A549 (cell line): ENCODE measurements around the gene MCM10.

Experiments used
- CHD4 ChIP-seq: fragments of 200-600 bp; sonication (generic); IDR thresholded peaks from 2 replicates; pipeline ENCODE4 v1.6.1; 2016; ENCODE audit warnings: antibody characterized with exemption, mild to moderate bottlenecking, borderline replicate concordance
- CTCF ChIP-seq: fragments of >200 bp; sonication (Bioruptor Twin); formaldehyde crosslinking; IDR thresholded peaks from 3 replicates; pipeline ENCODE4 v1.5.1; 2016
- EP300 ChIP-seq, 2 experiments: fragments of >200 bp; sonication (Bioruptor Twin); formaldehyde crosslinking; IDR thresholded peaks; 2 replicates in 1 of 2; 3 replicates in 1 of 2; pipeline ENCODE4 v1.6.1; 2016 to 2017
- NR3C1 ChIP-seq: fragments of >200 bp; sonication (Bioruptor Twin); formaldehyde crosslinking; IDR thresholded peaks from 3 replicates; pipeline ENCODE4 v1.6.1; 2017
- POLR2AphosphoS2 ChIP-seq: conservative IDR thresholded peaks from 2 replicates; pipeline ENCODE4 v1.6.1; 2012; ENCODE audit warnings: low read length, improper control_type of control experiment, inconsistent platforms
- RAD21 ChIP-seq, 2 experiments: fragments of >200 bp in 1 of 2; sonication (Bioruptor Twin) in 1 of 2; formaldehyde crosslinking in 1 of 2; IDR thresholded peaks in 1 of 2; conservative IDR thresholded peaks in 1 of 2; 2 replicates in 1 of 2; 3 replicates in 1 of 2; pipeline ENCODE4 v1.6.1; 2012 to 2018; ENCODE audit warnings: inconsistent platforms in 1 of 2
- REST ChIP-seq: fragments of 200-600 bp; sonication (generic); IDR thresholded peaks from 2 replicates; pipeline ENCODE4 v1.6.1; 2016; ENCODE audit warnings: antibody characterized with exemption, mild to moderate bottlenecking, moderate library complexity
- SREBF2 ChIP-seq: fragments of 450-650 bp; IDR thresholded peaks from 2 replicates; pipeline ENCODE4 v1.6.1; 2014; ENCODE audit warnings: mild to moderate bottlenecking, moderate library complexity
- ZSCAN20 ChIP-seq: fragments of 250-450 bp; sonication (Bioruptor Pico); IDR thresholded peaks from 2 replicates; pipeline ENCODE4 v1.8.0; 2022; ENCODE audit warnings: mild to moderate bottlenecking, moderate library complexity

- TF ChIP-seq CTCF (no peak), SREBF2 (no peak), POLR2AphosphoS2 (no peak), EP300 (IDR thresholded peaks at IDR 0.05) (no peak), RAD21 (conservative IDR thresholded peaks at IDR 0.05 in 1 of 2, IDR thresholded peaks at IDR 0.05 in 1 of 2) (no peak), CHD4 (no peak), NR3C1 (no peak), ZSCAN20 (no peak), REST (no peak)
Observed at GRCh38 chr10:13139150-13139549, 22.2 kb upstream of the MCM10 start.
